ENCODE measurements around the gene IRAK1. TPM values are rescaled to one million over a fixed set of nuclear protein-coding genes. Genes with fewer than 3 reads are reported as not detected.

Gene IRAK1
- total RNA-seq, 1 donor from 2014 or later, result 89.4 TPM

DNA sequence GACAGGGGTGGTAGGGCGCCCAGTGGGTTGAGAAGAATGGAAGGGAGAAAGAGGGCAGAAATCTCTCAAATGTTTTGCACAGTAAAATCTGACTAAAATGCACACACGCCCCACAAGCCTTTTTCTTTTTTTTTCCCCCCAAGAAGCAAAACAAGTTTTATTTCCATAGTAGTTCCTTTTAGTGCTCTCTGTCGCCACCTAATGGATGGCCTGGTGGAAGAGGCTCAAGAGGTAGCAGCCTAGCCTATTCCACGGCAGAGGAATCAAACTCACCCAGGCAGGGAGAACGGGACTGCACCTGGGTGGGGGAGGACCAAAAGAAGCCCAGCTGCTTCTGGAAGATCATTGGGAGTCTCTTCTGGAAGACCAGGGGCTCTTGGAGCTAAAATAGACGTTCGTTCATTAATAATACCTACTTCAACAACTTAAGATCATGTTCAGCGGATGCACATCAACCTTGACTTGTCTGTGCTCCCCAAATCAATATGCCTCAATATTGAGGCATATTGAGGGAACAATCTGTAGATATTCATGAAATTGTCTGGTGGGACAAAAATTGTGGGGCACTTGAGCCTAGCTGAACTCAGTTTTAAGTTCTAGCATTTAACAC is 31.6 kb upstream of the IRAK1 start:
- peaks cover 18% of the 10 kb centered on the region for H3K4me1 ChIP-seq
- peaks cover 4% of the 10 kb centered on the region for H3K36me3 ChIP-seq
- no peak overlapping the region for H3K27ac ChIP-seq
- TF ChIP-seq, protein P1, sequence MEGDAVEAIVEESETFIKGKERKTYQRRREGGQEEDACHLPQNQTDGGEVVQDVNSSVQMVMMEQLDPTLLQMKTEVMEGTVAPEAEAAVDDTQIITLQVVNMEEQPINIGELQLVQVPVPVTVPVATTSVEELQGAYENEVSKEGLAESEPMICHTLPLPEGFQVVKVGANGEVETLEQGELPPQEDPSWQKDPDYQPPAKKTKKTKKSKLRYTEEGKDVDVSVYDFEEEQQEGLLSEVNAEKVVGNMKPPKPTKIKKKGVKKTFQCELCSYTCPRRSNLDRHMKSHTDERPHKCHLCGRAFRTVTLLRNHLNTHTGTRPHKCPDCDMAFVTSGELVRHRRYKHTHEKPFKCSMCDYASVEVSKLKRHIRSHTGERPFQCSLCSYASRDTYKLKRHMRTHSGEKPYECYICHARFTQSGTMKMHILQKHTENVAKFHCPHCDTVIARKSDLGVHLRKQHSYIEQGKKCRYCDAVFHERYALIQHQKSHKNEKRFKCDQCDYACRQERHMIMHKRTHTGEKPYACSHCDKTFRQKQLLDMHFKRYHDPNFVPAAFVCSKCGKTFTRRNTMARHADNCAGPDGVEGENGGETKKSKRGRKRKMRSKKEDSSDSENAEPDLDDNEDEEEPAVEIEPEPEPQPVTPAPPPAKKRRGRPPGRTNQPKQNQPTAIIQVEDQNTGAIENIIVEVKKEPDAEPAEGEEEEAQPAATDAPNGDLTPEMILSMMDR (IDR thresholded peaks at IDR 0.05), result peak; percentile 59
- H3K27me3 ChIP-seq, result no peaks in the 10 kb centered on the region
- no peaks in the 10 kb centered on the region for H3K9me3 ChIP-seq
- ATAC-seq, result peak; percentile 82
- no peak overlapping the region for H3K4me3 ChIP-seq
- intact Hi-C loops (cut with DNase I), result no loop called here
- DNase-seq, result no peak

DNA sequence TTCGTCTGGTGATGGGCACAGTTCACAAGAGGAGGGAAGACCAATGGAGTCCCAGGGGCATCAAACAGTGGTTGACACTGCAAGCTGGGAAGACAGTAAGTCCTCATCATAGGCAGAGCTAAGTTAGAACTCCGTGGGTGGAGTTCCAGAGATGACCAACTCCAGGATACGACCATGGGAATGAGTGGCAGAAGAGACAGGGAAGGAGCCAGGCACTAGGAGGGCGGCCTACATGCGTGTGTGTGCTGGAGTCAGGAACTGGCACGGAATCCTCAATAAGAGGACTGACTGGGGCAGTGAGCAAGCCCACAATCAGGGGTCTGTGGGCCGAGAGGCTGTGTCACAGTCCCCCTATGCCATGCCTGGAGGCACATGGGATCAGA is 30.4 kb upstream of the IRAK1 start:
- TF ChIP-seq, protein P1 (IDR thresholded peaks at IDR 0.05), result no peak
- intact Hi-C loops (cut with DNase I), result no loop called here

DNA sequence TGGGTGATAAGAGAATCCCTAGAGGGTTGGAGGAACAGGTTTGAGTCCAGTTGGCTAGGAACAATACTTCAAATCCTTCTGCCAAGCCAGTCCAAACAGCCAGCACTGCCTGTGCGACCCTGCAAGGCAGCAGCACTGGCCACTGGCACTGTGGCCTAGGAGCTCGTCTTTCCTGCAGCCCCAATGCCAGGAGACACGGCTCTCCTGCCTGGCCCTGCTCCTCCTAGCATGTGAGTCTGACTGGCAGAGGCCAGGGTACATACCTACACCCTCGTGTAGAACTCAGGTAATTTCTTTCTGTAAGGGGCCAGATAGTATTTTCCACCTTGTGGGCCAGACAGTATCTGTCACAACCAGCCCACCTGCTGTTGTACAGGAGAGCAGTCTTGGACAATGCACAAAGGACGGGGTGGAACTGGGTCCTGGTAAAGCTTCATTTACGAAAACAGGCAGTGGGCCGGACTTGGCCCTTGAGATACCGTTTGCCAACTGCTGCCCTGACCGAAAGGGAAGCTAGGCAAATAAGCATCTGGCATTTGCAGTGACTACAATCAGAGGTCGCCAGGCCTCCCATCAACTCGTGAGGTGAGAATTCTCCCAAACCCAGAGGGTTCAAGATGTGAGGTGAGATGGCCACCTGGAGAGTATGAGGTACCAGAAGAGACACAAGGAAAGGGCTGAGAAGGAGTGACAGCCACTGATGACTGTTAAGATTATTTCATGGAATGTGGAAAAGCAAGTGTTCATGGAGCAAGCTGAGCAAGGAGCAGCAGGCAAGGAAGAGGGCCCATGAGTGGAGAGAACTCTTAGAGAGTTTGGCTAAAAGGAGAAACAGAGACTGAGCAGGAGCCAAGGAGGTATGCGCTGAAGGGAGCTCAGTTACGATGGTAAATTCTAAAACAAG is 29.8 kb upstream of the IRAK1 start:
- intact Hi-C loops (cut with DNase I), result no loop called here
- DNase-seq, result no peak
- Histone ChIP-seq H3K27me3 (no peaks in the 10 kb centered on the region), H3K4me3 (no peak overlapping the region), H3K9me3 (no peaks in the 10 kb centered on the region), H3K27ac (peak overlapping the region; percentile 11), H3K36me3 (no peaks in the 10 kb centered on the region), H3K4me1 (peaks cover 18% of the 10 kb centered on the region)
- ATAC-seq, result no peak
- TF ChIP-seq, protein P1 (IDR thresholded peaks at IDR 0.05), result no peak

More for the DNA sequence above, 30.4 kb upstream of the IRAK1 start:
- DNase-seq, result no peak
- no peak overlapping the region for H3K4me3 ChIP-seq
- H3K4me1 ChIP-seq, result peaks cover 18% of the 10 kb centered on the region
- H3K9me3 ChIP-seq, result no peaks in the 10 kb centered on the region
- ATAC-seq, result no peak
- no peaks in the 10 kb centered on the region for H3K27me3 ChIP-seq
- no peak overlapping the region for H3K27ac ChIP-seq
- peaks cover 4% of the 10 kb centered on the region for H3K36me3 ChIP-seq

DNA sequence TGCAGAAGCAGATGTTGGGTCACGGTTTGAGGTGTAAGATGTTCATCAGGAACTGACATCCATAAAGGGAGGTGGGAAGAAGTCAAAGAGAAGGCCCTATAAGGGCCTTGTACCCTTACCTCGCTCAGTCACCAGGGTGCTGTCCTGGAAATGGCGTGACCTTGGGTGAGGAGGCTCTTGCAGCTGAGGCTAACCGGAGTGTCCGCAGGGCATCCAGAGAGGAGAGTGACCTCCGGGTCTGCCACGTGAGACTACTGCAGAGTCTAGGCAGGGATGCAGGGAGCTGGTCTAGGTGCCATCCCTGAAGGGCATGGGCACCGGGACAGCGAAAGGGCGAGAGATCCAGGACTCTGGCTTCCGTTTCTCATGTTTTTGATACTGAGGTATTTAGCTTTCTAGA is 28.7 kb upstream of the IRAK1 start:
- Histone ChIP-seq H3K36me3 (no peaks in the 10 kb centered on the region), H3K27me3 (no peaks in the 10 kb centered on the region), H3K4me1 (peaks cover 18% of the 10 kb centered on the region), H3K9me3 (no peaks in the 10 kb centered on the region), H3K4me3 (no peak overlapping the region), H3K27ac (no peak overlapping the region)
- DNase-seq, result no peak
- ATAC-seq, result no peak
- TF ChIP-seq, protein P1 (IDR thresholded peaks at IDR 0.05), result no peak
- intact Hi-C loops (cut with DNase I), result no loop called here

DNA sequence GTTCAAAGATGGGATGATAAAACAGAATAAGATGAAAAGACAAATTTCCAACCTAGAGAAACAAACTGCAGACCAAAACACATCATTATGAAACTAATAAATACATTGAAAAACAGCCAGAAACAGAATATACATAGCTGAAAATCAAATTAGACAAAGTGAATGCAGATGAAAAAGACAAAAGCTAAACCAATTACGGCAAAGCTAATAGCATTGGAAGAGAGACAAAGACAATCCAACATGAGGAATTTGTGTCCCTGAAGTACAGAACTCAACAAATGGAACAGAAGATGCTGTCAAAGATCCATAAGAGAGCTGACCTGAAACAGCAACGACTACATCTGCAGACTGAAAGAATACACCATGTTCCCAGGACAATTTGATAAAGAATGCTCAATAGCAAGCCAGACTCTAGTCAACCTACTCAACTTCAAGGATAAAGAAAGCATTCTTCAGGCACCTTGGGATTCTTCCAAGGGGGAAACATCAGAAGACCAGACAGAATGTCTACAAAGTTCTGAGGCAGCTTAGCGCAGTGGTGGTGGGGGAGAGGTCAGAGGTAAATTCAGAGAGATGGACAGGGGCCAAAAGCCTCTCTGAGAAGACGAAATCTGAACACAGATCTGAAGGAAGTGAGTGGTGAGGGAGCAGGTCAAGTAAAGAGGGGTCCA is 27.4 kb upstream of the IRAK1 start:
- intact Hi-C loops (cut with DNase I), result no loop called here
- peak overlapping the region; percentile 17 for H3K27ac ChIP-seq

More for the DNA sequence above, 27.4 kb upstream of the IRAK1 start:
- no peak for DNase-seq
- Histone ChIP-seq H3K4me1 (peaks cover 22% of the 10 kb centered on the region), H3K4me3 (no peak overlapping the region), H3K36me3 (no peaks in the 10 kb centered on the region), H3K27me3 (no peaks in the 10 kb centered on the region), H3K9me3 (no peaks in the 10 kb centered on the region)
- ATAC-seq, result no peak
- TF ChIP-seq, protein P1 (IDR thresholded peaks at IDR 0.05), result no peak
